ENCODE data around the gene FOXO1. TPM values are rescaled to one million over a fixed set of nuclear protein-coding genes. Genes with fewer than 3 reads are reported as not detected.

FOXO1 gene
- total and polyA plus RNA-seq, 9 of the 15 experiments (the other 6 are each of a cell fraction or from before 2014, with no cell fraction given), result 0.04 to 0.73 (median 0.20) TPM

- 23% methylated on average over 9 of the region's 11 CpGs for WGBS (ENCODE audit: insufficient coverage, low coverage, missing lambda C conversion rate)
- TF ChIP-seq ZNF217 (CRISPR knock-in tag; IDR thresholded peaks at IDR 0.05) (no peak), ZNF143 (CRISPR knock-in tag; IDR thresholded peaks at IDR 0.05) (no peak), GATAD2B (IDR thresholded peaks at IDR 0.05; ENCODE audit: borderline replicate concordance) (no peak), RFX1 (IDR thresholded peaks at IDR 0.05) (no peak), RAD21 (CRISPR knock-in tag; conservative IDR thresholded peaks at IDR 0.05 in 1 of 2, IDR thresholded peaks at IDR 0.05 in 1 of 2) (peak in 1 of 2 experiments; percentile 39; a peak in 2 of 4 replicates), CTCF (IDR thresholded peaks at IDR 0.05 in 2 of 3, conservative IDR thresholded peaks at IDR 0.05 in 1 of 3; ENCODE audit: insufficient read depth in 2 of 3, low read depth in 1 of 3, low read length in 3 of 3) (peak; percentile 45 to 57 (median 54)), TFAP4 (CRISPR knock-in tag; IDR thresholded peaks at IDR 0.05; ENCODE audit: borderline replicate concordance) (peak; percentile 67; the same call in 1 of the 2 replicates), ZNF121 (CRISPR knock-in tag; conservative IDR thresholded peaks at IDR 0.05) (no peak), BDP1 (IDR thresholded peaks at IDR 0.05; ENCODE audit: insufficient read depth, insufficient read length) (no peak), MCM2 (IDR thresholded peaks at IDR 0.05; ENCODE audit: low read depth) (no peak), SMC3 (conservative IDR thresholded peaks at IDR 0.05; ENCODE audit: insufficient read depth, low read depth, low read length) (0 out of 2 replicates have a peak, but pooled peaks have one; percentile 18), MXI1 (IDR thresholded peaks at IDR 0.05; ENCODE audit: low read depth, low read length) (no peak), ZNF184 (CRISPR knock-in tag; IDR thresholded peaks at IDR 0.05) (no peak), CTCFL (IDR thresholded peaks at IDR 0.05; ENCODE audit: borderline replicate concordance, insufficient read depth, low read depth, low read length, poor library complexity, severe bottlenecking) (peak; percentile 61), CCAR2 (IDR thresholded peaks at IDR 0.05; ENCODE audit: low read depth, low read length) (no peak), ZNF77 (CRISPR knock-in tag; IDR thresholded peaks at IDR 0.05) (no peak), ZNF395 (CRISPR knock-in tag; IDR thresholded peaks at IDR 0.05) (no peak)
Measured at GRCh38 chr13:40668335-40668734, 1.9 kb upstream of the FOXO1 start.

More at GRCh38 chr13:40668335-40668734, 1.9 kb upstream of the FOXO1 start:
- ATAC-seq, result peak; percentile 60
- intact Hi-C loops (cut with micrococcal nuclease) (loop anchor here (5.0 kb wide), 1 partner anchor 109 kb away; no protein-coding TSS in a partner anchor), in situ Hi-C loops (cut with MboI) (no loop called here)
- no peaks in the 10 kb centered on the region for H3K9me1 ChIP-seq (ENCODE audit: control insufficient read depth, insufficient read depth, low read length)
- FAIRE-seq, result no peak
- H2AFZ ChIP-seq (ENCODE audit: low read depth, low read length), result no peak overlapping the region
- H3K27me3 ChIP-seq (ENCODE audit: control insufficient read depth in 2 of 2, insufficient read depth in 2 of 2, low read length in 2 of 2), result peaks cover 0 to 12% of the 10 kb centered on the region in 2 experiments; a peak in 3 of 5 replicates
- no peak overlapping the region for H3K27ac ChIP-seq (ENCODE audit: extremely low read depth, low read depth, low read length)
- no peak overlapping the region for H3K4me3 ChIP-seq
- BruUV-seq (replicated peaks), result no TSS peak
- ChIA-PET POLR2A (interaction anchor here (0.5 kb wide), 1 partner anchor 683 kb away, joined by 3 read pairs; no protein-coding TSS in a partner anchor), CTCF (ENCODE audit: low intra/inter-chr PET ratio) (no interaction called here)
- no peaks in the 10 kb centered on the region for H3K79me2 ChIP-seq (ENCODE audit: control insufficient read depth, insufficient read depth, low read length)
- peaks cover 17 to 36% of the 10 kb centered on the region in 2 experiments; a peak in 4 of 5 replicates for H3K4me1 ChIP-seq (replicated peaks in 1 of 2; ENCODE audit: control insufficient read depth in 2 of 2, insufficient read depth in 2 of 2, low read length in 2 of 2)
- peak; percentile 50 to 64 (median 56) for DNase-seq (ENCODE audit: extremely low read depth in 1 of 4, low spot score in 3 of 4)
- H3K9ac ChIP-seq (ENCODE audit: insufficient read depth in 1 of 2, low read depth in 2 of 2, low read length in 2 of 2), result no peak overlapping the region
- H3K36me3 ChIP-seq (ENCODE audit: control insufficient read depth, insufficient read depth, low read length), result no peaks in the 10 kb centered on the region
- H3K9me3 ChIP-seq (replicated peaks; ENCODE audit: control insufficient read depth, insufficient read depth, low read depth, low read length), result no peaks in the 10 kb centered on the region
- no peaks in the 10 kb centered on the region for H4K20me1 ChIP-seq (replicated peaks; ENCODE audit: control insufficient read depth, insufficient read depth, low read length)
- H3K4me2 ChIP-seq (ENCODE audit: insufficient read depth, low read length), result no peak overlapping the region
